Neural progenitor cell (in vitro differentiated cells): ENCODE results near the gene NAPB.

Experiments used
- EZH2 ChIP-seq: fragments of 200-600 bp; sonication (generic); IDR thresholded peaks from 2 replicates; pipeline ENCODE4 v1.6.1; 2017; ENCODE audit warnings: antibody characterized with exemption, mild to moderate bottlenecking, moderate library complexity
- TF ChIP-seq, protein P1 (sequence below): fragments of 200-600 bp; sonication (generic); IDR thresholded peaks from 2 replicates; pipeline ENCODE4 v1.5.1; 2017; ENCODE audit warnings: antibody characterized with exemption, mild to moderate bottlenecking

DNA sequence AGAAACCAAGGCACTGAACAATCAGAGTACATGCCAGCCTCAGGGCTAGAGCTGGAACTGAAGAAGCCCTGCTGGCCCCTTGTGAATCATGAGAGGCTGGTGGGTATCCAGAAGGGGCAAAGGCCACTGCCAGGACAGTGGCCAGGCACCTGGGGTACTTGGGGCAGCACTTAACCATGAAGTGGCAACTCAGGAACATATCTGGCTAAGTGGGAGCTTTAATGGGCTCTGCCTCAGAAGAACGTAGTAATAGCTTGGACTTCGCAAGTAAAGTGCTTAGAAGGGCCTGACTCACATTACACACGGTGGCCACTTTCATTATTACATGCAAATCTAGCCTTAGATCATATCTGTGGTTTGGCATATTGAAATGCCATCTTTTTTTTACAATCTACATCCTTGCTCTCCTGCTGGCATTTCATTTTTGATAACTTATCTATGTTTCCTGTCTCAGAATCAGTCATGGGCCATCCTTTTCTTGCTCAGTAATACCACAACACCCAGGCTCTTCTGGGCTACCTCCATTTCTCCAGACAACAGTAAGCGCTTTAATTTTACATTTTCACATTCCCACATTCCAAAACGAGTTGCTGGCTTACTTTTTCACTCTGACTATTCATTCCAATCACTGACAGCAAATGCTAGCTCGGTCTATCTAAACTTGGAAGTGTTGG, 21.6 kb downstream of the NAPB start:
- TF ChIP-seq, protein P1, sequence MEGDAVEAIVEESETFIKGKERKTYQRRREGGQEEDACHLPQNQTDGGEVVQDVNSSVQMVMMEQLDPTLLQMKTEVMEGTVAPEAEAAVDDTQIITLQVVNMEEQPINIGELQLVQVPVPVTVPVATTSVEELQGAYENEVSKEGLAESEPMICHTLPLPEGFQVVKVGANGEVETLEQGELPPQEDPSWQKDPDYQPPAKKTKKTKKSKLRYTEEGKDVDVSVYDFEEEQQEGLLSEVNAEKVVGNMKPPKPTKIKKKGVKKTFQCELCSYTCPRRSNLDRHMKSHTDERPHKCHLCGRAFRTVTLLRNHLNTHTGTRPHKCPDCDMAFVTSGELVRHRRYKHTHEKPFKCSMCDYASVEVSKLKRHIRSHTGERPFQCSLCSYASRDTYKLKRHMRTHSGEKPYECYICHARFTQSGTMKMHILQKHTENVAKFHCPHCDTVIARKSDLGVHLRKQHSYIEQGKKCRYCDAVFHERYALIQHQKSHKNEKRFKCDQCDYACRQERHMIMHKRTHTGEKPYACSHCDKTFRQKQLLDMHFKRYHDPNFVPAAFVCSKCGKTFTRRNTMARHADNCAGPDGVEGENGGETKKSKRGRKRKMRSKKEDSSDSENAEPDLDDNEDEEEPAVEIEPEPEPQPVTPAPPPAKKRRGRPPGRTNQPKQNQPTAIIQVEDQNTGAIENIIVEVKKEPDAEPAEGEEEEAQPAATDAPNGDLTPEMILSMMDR = no peak
- TF ChIP-seq EZH2 = no peak
